Measurements from ENCODE around the gene CACNB4. TPM values are rescaled to one million over a fixed set of nuclear protein-coding genes. Genes with fewer than 3 reads are reported as not detected.

The CACNB4 gene
- polyA plus RNA-seq, 1 experiment: 0.12 TPM

GRCh38 chr2:151849413-151850010 lies 249.3 kb downstream of the CACNB4 start:
- Histone ChIP-seq H3K36me3 (ENCODE audit: control insufficient read depth, insufficient read depth, low read length) (no peaks in the 10 kb centered on the region), H3K4me3 (ENCODE audit: low read depth, low read length) (no peak overlapping the region), H3K27me3 (ENCODE audit: control insufficient read depth, insufficient read depth, low read length) (no peaks in the 10 kb centered on the region)
- CTCF ChIA-PET: interaction anchor here (1.1 kb wide), 1 partner anchor 42 kb away, joined by 3 read pairs; no protein-coding TSS in a partner anchor
- POLR2A ChIA-PET: no interaction called here
- DNase-seq (ENCODE audit: low read depth): no peak
- TF ChIP-seq, protein P1, sequence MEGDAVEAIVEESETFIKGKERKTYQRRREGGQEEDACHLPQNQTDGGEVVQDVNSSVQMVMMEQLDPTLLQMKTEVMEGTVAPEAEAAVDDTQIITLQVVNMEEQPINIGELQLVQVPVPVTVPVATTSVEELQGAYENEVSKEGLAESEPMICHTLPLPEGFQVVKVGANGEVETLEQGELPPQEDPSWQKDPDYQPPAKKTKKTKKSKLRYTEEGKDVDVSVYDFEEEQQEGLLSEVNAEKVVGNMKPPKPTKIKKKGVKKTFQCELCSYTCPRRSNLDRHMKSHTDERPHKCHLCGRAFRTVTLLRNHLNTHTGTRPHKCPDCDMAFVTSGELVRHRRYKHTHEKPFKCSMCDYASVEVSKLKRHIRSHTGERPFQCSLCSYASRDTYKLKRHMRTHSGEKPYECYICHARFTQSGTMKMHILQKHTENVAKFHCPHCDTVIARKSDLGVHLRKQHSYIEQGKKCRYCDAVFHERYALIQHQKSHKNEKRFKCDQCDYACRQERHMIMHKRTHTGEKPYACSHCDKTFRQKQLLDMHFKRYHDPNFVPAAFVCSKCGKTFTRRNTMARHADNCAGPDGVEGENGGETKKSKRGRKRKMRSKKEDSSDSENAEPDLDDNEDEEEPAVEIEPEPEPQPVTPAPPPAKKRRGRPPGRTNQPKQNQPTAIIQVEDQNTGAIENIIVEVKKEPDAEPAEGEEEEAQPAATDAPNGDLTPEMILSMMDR (IDR thresholded peaks at IDR 0.05; ENCODE audit: insufficient read depth, low read depth, low read length): no peak

GRCh38 chr2:151845884-151846283 lies 253.0 kb downstream of the CACNB4 start:
- TF ChIP-seq, protein P1 (IDR thresholded peaks at IDR 0.05; ENCODE audit: insufficient read depth, low read depth, low read length): no peak
- Histone ChIP-seq H3K4me3 (ENCODE audit: low read depth, low read length) (no peak overlapping the region), H3K36me3 (ENCODE audit: control insufficient read depth, insufficient read depth, low read length) (no peaks in the 10 kb centered on the region), H3K27me3 (ENCODE audit: control insufficient read depth, insufficient read depth, low read length) (no peaks in the 10 kb centered on the region)
- ChIA-PET CTCF (interaction anchor here (0.8 kb wide), 1 partner anchor 10 kb away, joined by 3 read pairs; no protein-coding TSS in a partner anchor), POLR2A (no interaction called here)
- DNase-seq (ENCODE audit: low read depth): no peak

DNA sequence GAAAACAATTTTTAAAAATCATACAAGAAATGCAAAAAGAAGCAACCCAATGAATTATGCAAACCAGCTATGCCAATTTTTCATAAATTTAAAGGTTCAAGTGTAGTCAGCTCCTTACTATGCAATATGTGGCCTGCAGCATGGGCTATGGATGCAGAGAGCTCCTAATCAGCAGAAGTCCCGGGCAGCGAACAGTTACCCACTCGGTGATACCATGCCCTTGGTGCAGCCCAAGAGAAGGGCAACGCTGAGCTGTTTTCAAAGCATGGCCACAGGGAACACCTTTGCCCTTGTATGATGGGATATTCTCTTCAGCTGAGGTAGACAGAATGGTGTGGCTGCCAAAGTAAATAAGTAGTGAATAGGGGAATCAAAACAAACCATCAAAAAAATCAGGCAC lies 253.4 kb downstream of the CACNB4 start:
- CTCF ChIA-PET: interaction anchor here (0.8 kb wide), 1 partner anchor 10 kb away, joined by 3 read pairs; no protein-coding TSS in a partner anchor
- Histone ChIP-seq H3K27me3 (ENCODE audit: control insufficient read depth, insufficient read depth, low read length) (no peaks in the 10 kb centered on the region), H3K4me3 (ENCODE audit: low read depth, low read length) (no peak overlapping the region), H3K36me3 (ENCODE audit: control insufficient read depth, insufficient read depth, low read length) (no peaks in the 10 kb centered on the region)
- POLR2A ChIA-PET: no interaction called here
- DNase-seq (ENCODE audit: low read depth): no peak
- TF ChIP-seq, protein P1 (IDR thresholded peaks at IDR 0.05; ENCODE audit: insufficient read depth, low read depth, low read length): no peak

DNA sequence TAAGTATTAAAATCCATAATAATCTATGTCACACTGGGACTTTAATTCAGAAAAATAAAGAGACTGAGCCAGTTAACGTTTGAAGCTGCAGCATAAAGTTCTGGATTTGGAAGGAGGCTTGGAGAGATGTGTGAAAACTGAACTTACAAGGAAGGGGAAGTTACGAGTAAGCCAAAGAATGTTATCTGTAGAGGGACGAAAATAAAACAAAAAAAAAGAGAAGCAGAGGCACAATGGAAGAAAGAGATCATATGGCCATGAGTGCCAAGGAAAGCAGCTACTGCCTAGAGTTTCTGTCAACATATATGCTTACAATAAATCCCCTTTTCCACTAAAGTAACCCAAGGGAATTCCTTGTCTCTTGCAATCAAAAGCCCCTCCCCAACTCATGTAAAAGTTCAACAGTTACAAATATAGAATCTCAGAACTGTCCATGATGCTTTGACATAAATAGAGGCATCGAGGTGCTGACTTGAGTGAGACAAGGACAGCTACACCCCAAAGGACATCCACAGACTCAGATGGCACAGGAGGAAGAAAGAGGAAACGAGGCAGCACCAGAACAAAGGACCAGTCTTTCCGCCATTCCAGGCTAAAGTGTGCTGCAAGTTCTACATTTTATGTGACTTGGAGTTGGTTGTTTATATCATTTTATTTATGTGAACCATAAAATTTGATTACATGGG lies 254.5 kb downstream of the CACNB4 start:
- POLR2A ChIA-PET: no interaction called here
- no peak for DNase-seq (ENCODE audit: low read depth)
- Histone ChIP-seq H3K4me3 (ENCODE audit: low read depth, low read length) (no peak overlapping the region), H3K36me3 (ENCODE audit: control insufficient read depth, insufficient read depth, low read length) (no peaks in the 10 kb centered on the region), H3K27me3 (ENCODE audit: control insufficient read depth, insufficient read depth, low read length) (no peaks in the 10 kb centered on the region)
- CTCF ChIA-PET: interaction anchor here (0.6 kb wide), 1 partner anchor 152 kb away, joined by 3 read pairs; no protein-coding TSS in a partner anchor
- TF ChIP-seq, protein P1 (IDR thresholded peaks at IDR 0.05; ENCODE audit: insufficient read depth, low read depth, low read length): no peak

- no peak for DNase-seq (ENCODE audit: low read depth)
- POLR2A ChIA-PET: no interaction called here
- CTCF ChIA-PET: no interaction called here
- H3K4me3 ChIP-seq (ENCODE audit: low read depth, low read length): no peak overlapping the region
- H3K36me3 ChIP-seq (ENCODE audit: control insufficient read depth, insufficient read depth, low read length): no peaks in the 10 kb centered on the region
- TF ChIP-seq, protein P1 (IDR thresholded peaks at IDR 0.05; ENCODE audit: insufficient read depth, low read depth, low read length): no peak
- no peaks in the 10 kb centered on the region for H3K27me3 ChIP-seq (ENCODE audit: control insufficient read depth, insufficient read depth, low read length)
Observed at GRCh38 chr2:151843691-151844061, 255.2 kb downstream of the CACNB4 start.

Measured in BJ (cell line).